ENCODE measurements around the gene ZNF536. TPM values are rescaled to one million over a fixed set of nuclear protein-coding genes. Genes with fewer than 3 reads are reported as not detected.

The ZNF536 gene
- total RNA-seq, 1 donor from 2014 or later, result 0.43 TPM

GRCh38 chr19:30428092-30428680 lies 56.0 kb downstream of the ZNF536 start:
- no peak overlapping the region for H3K27ac Mint-ChIP-seq (ENCODE audit: unreplicated experiment)
- no peak overlapping the region for H3K27ac ChIP-seq (ENCODE audit: low read depth, low read length)

GRCh38 chr19:30428844-30429243 lies 56.7 kb downstream of the ZNF536 start:
- no peak for TF ChIP-seq CTCF (IDR thresholded peaks at IDR 0.05; ENCODE audit: insufficient read depth, low read depth, low read length)
- TF ChIP-seq EZH2 (IDR thresholded peaks at IDR 0.05; ENCODE audit: insufficient read depth, low read length), result no peak
- no peaks in the 10 kb centered on the region for H3K4me1 Mint-ChIP-seq (ENCODE audit: low read depth, unreplicated experiment)
- Histone ChIP-seq H4K20me1 (ENCODE audit: insufficient read depth, low read length) (no peaks in the 10 kb centered on the region), H3K36me3 (ENCODE audit: insufficient read depth, low read length) (no peaks in the 10 kb centered on the region), H3K4me2 (ENCODE audit: low read length) (no peak overlapping the region), H2AFZ (ENCODE audit: low read depth, low read length) (no peak overlapping the region), H3K4me1 (ENCODE audit: insufficient read depth, low read length) (no peaks in the 10 kb centered on the region), H3K4me3 (ENCODE audit: insufficient read depth, low read depth, low read length) (no peak overlapping the region), H3K27me3 (ENCODE audit: insufficient read depth, low read length) (no peaks in the 10 kb centered on the region), H3K9ac (ENCODE audit: low read length) (no peak overlapping the region), H3K27ac (ENCODE audit: low read depth, low read length) (no peak overlapping the region), H3K9me3 (ENCODE audit: insufficient read depth, low read depth, low read length) (no peaks in the 10 kb centered on the region), H3K79me2 (ENCODE audit: insufficient read depth, low read length) (no peaks in the 10 kb centered on the region)
- H3K36me3 Mint-ChIP-seq (ENCODE audit: low read depth, unreplicated experiment), result no peaks in the 10 kb centered on the region
- H3K9me3 Mint-ChIP-seq (ENCODE audit: unreplicated experiment), result peaks cover 5% of the 10 kb centered on the region
- peaks cover 70% of the 10 kb centered on the region for H3K27me3 Mint-ChIP-seq (ENCODE audit: low read depth, unreplicated experiment)
- no peak overlapping the region for H3K27ac Mint-ChIP-seq (ENCODE audit: unreplicated experiment)
- H3K4me3 Mint-ChIP-seq (ENCODE audit: unreplicated experiment), result no peak overlapping the region
- DNase-seq (ENCODE audit: low read depth) (no peak), FAIRE-seq (no peak)

More at GRCh38 chr19:30428092-30428680, 56.0 kb downstream of the ZNF536 start:
- no peak overlapping the region for H3K9ac ChIP-seq (ENCODE audit: low read length)
- H3K27me3 ChIP-seq (ENCODE audit: insufficient read depth, low read length), result no peaks in the 10 kb centered on the region
- no peaks in the 10 kb centered on the region for H3K4me1 ChIP-seq (ENCODE audit: insufficient read depth, low read length)
- Mint-ChIP-seq H3K27me3 (ENCODE audit: low read depth, unreplicated experiment) (peaks cover 72% of the 10 kb centered on the region), H3K36me3 (ENCODE audit: low read depth, unreplicated experiment) (no peaks in the 10 kb centered on the region), H3K4me1 (ENCODE audit: low read depth, unreplicated experiment) (no peaks in the 10 kb centered on the region), H3K9me3 (ENCODE audit: unreplicated experiment) (peaks cover 5% of the 10 kb centered on the region), H3K4me3 (ENCODE audit: unreplicated experiment) (no peak overlapping the region)
- FAIRE-seq (no peak), DNase-seq (ENCODE audit: low read depth) (no peak)
- H3K79me2 ChIP-seq (ENCODE audit: insufficient read depth, low read length), result no peaks in the 10 kb centered on the region
- no peaks in the 10 kb centered on the region for H4K20me1 ChIP-seq (ENCODE audit: insufficient read depth, low read length)
- TF ChIP-seq EZH2 (IDR thresholded peaks at IDR 0.05; ENCODE audit: insufficient read depth, low read length) (no peak), CTCF (IDR thresholded peaks at IDR 0.05; ENCODE audit: insufficient read depth, low read depth, low read length) (no peak)
- H3K4me3 ChIP-seq (ENCODE audit: insufficient read depth, low read depth, low read length), result no peak overlapping the region
- H2AFZ ChIP-seq (ENCODE audit: low read depth, low read length), result no peak overlapping the region
- H3K4me2 ChIP-seq (ENCODE audit: low read length), result no peak overlapping the region
- no peaks in the 10 kb centered on the region for H3K36me3 ChIP-seq (ENCODE audit: insufficient read depth, low read length)
- no peaks in the 10 kb centered on the region for H3K9me3 ChIP-seq (ENCODE audit: insufficient read depth, low read depth, low read length)

- H3K36me3 Mint-ChIP-seq (ENCODE audit: low read depth, unreplicated experiment), result no peaks in the 10 kb centered on the region
- DNase-seq (ENCODE audit: low read depth) (no peak), FAIRE-seq (no peak)
- H3K27ac Mint-ChIP-seq (ENCODE audit: unreplicated experiment), result no peak overlapping the region
- Histone ChIP-seq H3K27me3 (ENCODE audit: insufficient read depth, low read length) (no peaks in the 10 kb centered on the region), H3K9me3 (ENCODE audit: insufficient read depth, low read depth, low read length) (peaks cover 2% of the 10 kb centered on the region), H3K4me2 (ENCODE audit: low read length) (no peak overlapping the region), H3K79me2 (ENCODE audit: insufficient read depth, low read length) (no peaks in the 10 kb centered on the region), H3K9ac (ENCODE audit: low read length) (no peak overlapping the region), H3K4me1 (ENCODE audit: insufficient read depth, low read length) (no peaks in the 10 kb centered on the region), H3K4me3 (ENCODE audit: insufficient read depth, low read depth, low read length) (no peak overlapping the region), H3K27ac (ENCODE audit: low read depth, low read length) (no peak overlapping the region), H3K36me3 (ENCODE audit: insufficient read depth, low read length) (no peaks in the 10 kb centered on the region), H2AFZ (ENCODE audit: low read depth, low read length) (no peak overlapping the region), H4K20me1 (ENCODE audit: insufficient read depth, low read length) (no peaks in the 10 kb centered on the region)
- peaks cover 58% of the 10 kb centered on the region for H3K27me3 Mint-ChIP-seq (ENCODE audit: low read depth, unreplicated experiment)
- H3K9me3 Mint-ChIP-seq (ENCODE audit: unreplicated experiment), result peaks cover 4% of the 10 kb centered on the region
- H3K4me3 Mint-ChIP-seq (ENCODE audit: unreplicated experiment), result no peak overlapping the region
- H3K4me1 Mint-ChIP-seq (ENCODE audit: low read depth, unreplicated experiment), result no peaks in the 10 kb centered on the region
- no peak for TF ChIP-seq CTCF (IDR thresholded peaks at IDR 0.05; ENCODE audit: insufficient read depth, low read depth, low read length)
- no peak for TF ChIP-seq EZH2 (IDR thresholded peaks at IDR 0.05; ENCODE audit: insufficient read depth, low read length)
Observed at GRCh38 chr19:30430206-30430734, 58.1 kb downstream of the ZNF536 start.

Measured in astrocyte (in vitro differentiated cells and primary cell).